Thyroid gland (tissue), 4 donors: ENCODE results near the gene GLI3.

Experiments
- CTCF ChIP-seq, 6 experiments: fragments of 200-600 bp in 3 of 6; fragments of 450-650 bp in 3 of 6; sonication (generic) in 3 of 6; IDR thresholded peaks; one replicate each; pipeline ENCODE4 v1.5.1; 2016 to 2019; ENCODE audit warnings: antibody characterized with exemption in 6 of 6, mild to moderate bottlenecking in 2 of 6, inconsistent platforms in 1 of 6, moderate library complexity in 1 of 6
- POLR2A ChIP-seq, 2 donors: fragments of 450-650 bp; IDR thresholded peaks; one replicate each; pipeline ENCODE4 v1.6.1; 2017; ENCODE audit warnings: antibody characterized with exemption in 2 of 2, mild to moderate bottlenecking in 2 of 2, moderate library complexity in 1 of 2

- TF ChIP-seq CTCF (IDR thresholded peaks at IDR 0.05) = no peak
- no peak for TF ChIP-seq POLR2A (IDR thresholded peaks at IDR 0.05)
Measured at GRCh38 chr7:42227541-42227935, 9.5 kb downstream of the GLI3 start.
